ENCODE data around the gene KLHL17.
"Not testable (repeated sequence)": the region's sequence is repeated elsewhere in the genome, so short reads cannot be mapped to it uniquely, and the experiment has no call there.

Gene KLHL17

GRCh38 chr1:944341-945325 lies 15.8 kb upstream of the KLHL17 start:
- Histone ChIP-seq H3K23ac (ENCODE audit: low read length) (no peak overlapping the region), H3K9me3 (ENCODE audit: insufficient read depth, low read depth, low read length) (no peaks in the 10 kb centered on the region), H4K12ac (ENCODE audit: low read depth, low read length) (no peak overlapping the region), H3K4ac (ENCODE audit: low read depth, low read length) (no peak overlapping the region), H3K4me2 (ENCODE audit: low read length) (no peak overlapping the region), H3K27ac (ENCODE audit: low read depth, low read length) (no peak overlapping the region), H3K79me1 (ENCODE audit: low read length) (peaks cover 22% of the 10 kb centered on the region), H3K18ac (ENCODE audit: low read length) (no peak overlapping the region), H2BK5ac (ENCODE audit: low read depth, low read length, poor library complexity) (no peak overlapping the region), H3K79me2 (ENCODE audit: control insufficient read depth, insufficient read depth, low read length, poor library complexity) (peaks cover 4% of the 10 kb centered on the region), H2AFZ (ENCODE audit: insufficient read depth, low read length, poor library complexity) (no peak overlapping the region), H4K91ac (ENCODE audit: low read depth, low read length) (no peak overlapping the region), H4K8ac (ENCODE audit: low read depth, low read length) (no peak overlapping the region), H3K36me3 (ENCODE audit: control insufficient read depth in 1 of 2, insufficient read depth in 2 of 2, low read length in 2 of 2) (peaks cover 50 to 56% of the 10 kb centered on the region in 2 experiments), H3K14ac (ENCODE audit: low read length) (no peak overlapping the region), H3K9ac (ENCODE audit: low read length) (no peak overlapping the region), H2BK12ac (ENCODE audit: low read length) (no peak overlapping the region), H2BK120ac (ENCODE audit: insufficient read depth, low read length, poor library complexity) (no peak overlapping the region), H3K4me1 (ENCODE audit: control insufficient read depth in 1 of 2, insufficient read depth in 2 of 2, low read length in 2 of 2) (peaks cover 27% of the 10 kb centered on the region in 2 experiments), H3K4me3 (ENCODE audit: low read depth, low read length) (no peak overlapping the region), H2AK5ac (ENCODE audit: low read length) (no peak overlapping the region), H3K27me3 (ENCODE audit: insufficient read depth, low read length) (peaks cover 2% of the 10 kb centered on the region)
- WGBS (ENCODE audit: extremely low coverage, insufficient coverage, insufficient read length) = no CpG with 5 or more reads among the region's 28 CpGs
- DNase-seq = no peak

- Histone ChIP-seq H3K27ac (ENCODE audit: low read depth, low read length) (no peak overlapping the region), H4K8ac (ENCODE audit: low read depth, low read length) (no peak overlapping the region), H3K9ac (ENCODE audit: low read length) (no peak overlapping the region), H2BK12ac (ENCODE audit: low read length) (no peak overlapping the region), H3K4ac (ENCODE audit: low read depth, low read length) (no peak overlapping the region), H2BK5ac (ENCODE audit: low read depth, low read length, poor library complexity) (no peak overlapping the region), H3K18ac (ENCODE audit: low read length) (no peak overlapping the region), H2AFZ (ENCODE audit: insufficient read depth, low read length, poor library complexity) (no peak overlapping the region), H3K14ac (ENCODE audit: low read length) (no peak overlapping the region), H3K23ac (ENCODE audit: low read length) (no peak overlapping the region), H3K4me2 (ENCODE audit: low read length) (no peak overlapping the region), H2BK120ac (ENCODE audit: insufficient read depth, low read length, poor library complexity) (no peak overlapping the region), H2AK5ac (ENCODE audit: low read length) (no peak overlapping the region), H4K91ac (ENCODE audit: low read depth, low read length) (no peak overlapping the region), H3K9me3 (ENCODE audit: insufficient read depth, low read depth, low read length) (peaks cover 6% of the 10 kb centered on the region), H3K4me3 (ENCODE audit: low read depth, low read length) (no peak overlapping the region), H3K79me1 (ENCODE audit: low read length) (peaks cover 13% of the 10 kb centered on the region), H3K79me2 (ENCODE audit: control insufficient read depth, insufficient read depth, low read length, poor library complexity) (no peaks in the 10 kb centered on the region), H3K27me3 (ENCODE audit: insufficient read depth, low read length) (no peaks in the 10 kb centered on the region), H3K36me3 (ENCODE audit: control insufficient read depth in 1 of 2, insufficient read depth in 2 of 2, low read length in 2 of 2) (peaks cover 63 to 69% of the 10 kb centered on the region in 2 experiments), H3K4me1 (ENCODE audit: control insufficient read depth in 1 of 2, insufficient read depth in 2 of 2, low read length in 2 of 2) (peaks cover 16 to 18% of the 10 kb centered on the region in 2 experiments), H4K12ac (ENCODE audit: low read depth, low read length) (no peak overlapping the region)
- WGBS (ENCODE audit: extremely low coverage, insufficient coverage, insufficient read length) = no CpG with 5 or more reads among the region's 29 CpGs
- no peak for DNase-seq
Measured at GRCh38 chr1:945688-946556, 14.5 kb upstream of the KLHL17 start.

- H3K23ac ChIP-seq (ENCODE audit: low read length); H3K79me1 ChIP-seq (ENCODE audit: low read length); H3K79me2 ChIP-seq (ENCODE audit: control insufficient read depth, insufficient read depth, low read length, poor library complexity); DNase-seq; H2AK5ac ChIP-seq (ENCODE audit: low read length); H2BK12ac ChIP-seq (ENCODE audit: low read length); H2AFZ ChIP-seq (ENCODE audit: insufficient read depth, low read length, poor library complexity); H4K12ac ChIP-seq (ENCODE audit: low read depth, low read length); H4K91ac ChIP-seq (ENCODE audit: low read depth, low read length); H3K14ac ChIP-seq (ENCODE audit: low read length); H3K4me3 ChIP-seq (ENCODE audit: low read depth, low read length); H3K27ac ChIP-seq (ENCODE audit: low read depth, low read length); H3K18ac ChIP-seq (ENCODE audit: low read length); H4K8ac ChIP-seq (ENCODE audit: low read depth, low read length); H3K27me3 ChIP-seq (ENCODE audit: insufficient read depth, low read length); H2BK120ac ChIP-seq (ENCODE audit: insufficient read depth, low read length, poor library complexity); H3K4me2 ChIP-seq (ENCODE audit: low read length); H3K4ac ChIP-seq (ENCODE audit: low read depth, low read length); H3K9me3 ChIP-seq (ENCODE audit: insufficient read depth, low read depth, low read length); H2BK5ac ChIP-seq (ENCODE audit: low read depth, low read length, poor library complexity); H3K9ac ChIP-seq (ENCODE audit: low read length): not testable (repeated sequence)
- Histone ChIP-seq H3K36me3 (ENCODE audit: control insufficient read depth in 1 of 2, insufficient read depth in 2 of 2, low read length in 2 of 2) (peaks cover 72 to 77% of the 10 kb centered on the region in 2 experiments), H3K4me1 (ENCODE audit: control insufficient read depth in 1 of 2, insufficient read depth in 2 of 2, low read length in 2 of 2) (peaks cover 11 to 12% of the 10 kb centered on the region in 2 experiments)
- WGBS (ENCODE audit: extremely low coverage, insufficient coverage, insufficient read length) = no CpG with 5 or more reads among the region's 13 CpGs
Measured at GRCh38 chr1:946811-947210, 13.6 kb upstream of the KLHL17 start.

GRCh38 chr1:947958-948357 lies 12.4 kb upstream of the KLHL17 start:
- no peak overlapping the region for H3K9ac ChIP-seq (ENCODE audit: low read length)
- H3K18ac ChIP-seq (ENCODE audit: low read length) = no peak overlapping the region
- H3K4ac ChIP-seq (ENCODE audit: low read depth, low read length) = no peak overlapping the region
- no peak overlapping the region for H3K14ac ChIP-seq (ENCODE audit: low read length)
- H2AFZ ChIP-seq (ENCODE audit: insufficient read depth, low read length, poor library complexity) = no peak overlapping the region
- no peak overlapping the region for H3K27ac ChIP-seq (ENCODE audit: low read depth, low read length)
- H2BK12ac ChIP-seq (ENCODE audit: low read length) = no peak overlapping the region
- H2BK5ac ChIP-seq (ENCODE audit: low read depth, low read length, poor library complexity) = no peak overlapping the region
- H2AK5ac ChIP-seq (ENCODE audit: low read length) = no peak overlapping the region
- no peak overlapping the region for H3K4me3 ChIP-seq (ENCODE audit: low read depth, low read length)
- no peaks in the 10 kb centered on the region for H3K27me3 ChIP-seq (ENCODE audit: insufficient read depth, low read length)
- peaks cover 2 to 3% of the 10 kb centered on the region in 2 experiments for H3K4me1 ChIP-seq (ENCODE audit: control insufficient read depth in 1 of 2, insufficient read depth in 2 of 2, low read length in 2 of 2)
- H3K79me2 ChIP-seq (ENCODE audit: control insufficient read depth, insufficient read depth, low read length, poor library complexity) = no peaks in the 10 kb centered on the region
- no peak overlapping the region for H3K4me2 ChIP-seq (ENCODE audit: low read length)
- H4K12ac ChIP-seq (ENCODE audit: low read depth, low read length) = no peak overlapping the region
- H2BK120ac ChIP-seq (ENCODE audit: insufficient read depth, low read length, poor library complexity) = no peak overlapping the region
- H3K79me1 ChIP-seq (ENCODE audit: low read length) = no peaks in the 10 kb centered on the region
- no peak overlapping the region for H4K8ac ChIP-seq (ENCODE audit: low read depth, low read length)
- H4K91ac ChIP-seq (ENCODE audit: low read depth, low read length) = no peak overlapping the region
- no peak overlapping the region for H3K23ac ChIP-seq (ENCODE audit: low read length)
- no peak for DNase-seq
- H3K9me3 ChIP-seq (ENCODE audit: insufficient read depth, low read depth, low read length) = peaks cover 6% of the 10 kb centered on the region
- H3K36me3 ChIP-seq (ENCODE audit: control insufficient read depth in 1 of 2, insufficient read depth in 2 of 2, low read length in 2 of 2) = peaks cover 83 to 89% of the 10 kb centered on the region in 2 experiments
- no CpG with 5 or more reads among the region's 15 CpGs for WGBS (ENCODE audit: extremely low coverage, insufficient coverage, insufficient read length)

Data from trophoblast cell (in vitro differentiated cells and primary cell).